ENCODE data around the gene ACTL10.
"Not testable (repeated sequence)": the region's sequence is repeated elsewhere in the genome, so short reads cannot be mapped to it uniquely, and the experiment has no call there.

Gene ACTL10

GRCh38 chr20:33629533-33629932 lies 37.2 kb upstream of the ACTL10 start:
- no peak overlapping the region for H3K9ac ChIP-seq (ENCODE audit: low read depth, low read length, poor library complexity, severe bottlenecking)
- H3F3A ChIP-seq (ENCODE audit: low read depth): no peaks in the 10 kb centered on the region
- no peaks in the 10 kb centered on the region for H3K9me2 ChIP-seq (replicated peaks; ENCODE audit: low read depth, low read length)
- H2AFZ ChIP-seq (ENCODE audit: low read length): no peak overlapping the region
- no peaks in the 10 kb centered on the region for H3K9me3 ChIP-seq (ENCODE audit: insufficient read depth, low read depth, low read length)
- peaks cover 6% of the 10 kb centered on the region for H3K4me1 ChIP-seq (ENCODE audit: insufficient read depth, low read length, poor library complexity, severe bottlenecking)
- TF ChIP-seq, protein P1, sequence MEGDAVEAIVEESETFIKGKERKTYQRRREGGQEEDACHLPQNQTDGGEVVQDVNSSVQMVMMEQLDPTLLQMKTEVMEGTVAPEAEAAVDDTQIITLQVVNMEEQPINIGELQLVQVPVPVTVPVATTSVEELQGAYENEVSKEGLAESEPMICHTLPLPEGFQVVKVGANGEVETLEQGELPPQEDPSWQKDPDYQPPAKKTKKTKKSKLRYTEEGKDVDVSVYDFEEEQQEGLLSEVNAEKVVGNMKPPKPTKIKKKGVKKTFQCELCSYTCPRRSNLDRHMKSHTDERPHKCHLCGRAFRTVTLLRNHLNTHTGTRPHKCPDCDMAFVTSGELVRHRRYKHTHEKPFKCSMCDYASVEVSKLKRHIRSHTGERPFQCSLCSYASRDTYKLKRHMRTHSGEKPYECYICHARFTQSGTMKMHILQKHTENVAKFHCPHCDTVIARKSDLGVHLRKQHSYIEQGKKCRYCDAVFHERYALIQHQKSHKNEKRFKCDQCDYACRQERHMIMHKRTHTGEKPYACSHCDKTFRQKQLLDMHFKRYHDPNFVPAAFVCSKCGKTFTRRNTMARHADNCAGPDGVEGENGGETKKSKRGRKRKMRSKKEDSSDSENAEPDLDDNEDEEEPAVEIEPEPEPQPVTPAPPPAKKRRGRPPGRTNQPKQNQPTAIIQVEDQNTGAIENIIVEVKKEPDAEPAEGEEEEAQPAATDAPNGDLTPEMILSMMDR (conservative IDR thresholded peaks at IDR 0.05; ENCODE audit: low read length): no peak
- TF ChIP-seq EZH2phosphoT487 (IDR thresholded peaks at IDR 0.05; ENCODE audit: borderline replicate concordance): no peak
- H3K36me3 ChIP-seq (ENCODE audit: insufficient read depth, low read length): peaks cover 55% of the 10 kb centered on the region; the same call in 1 of the 2 replicates
- H3K4me3 ChIP-seq (ENCODE audit: low read length, poor library complexity, severe bottlenecking): no peak overlapping the region
- no peak overlapping the region for H3K4me2 ChIP-seq (ENCODE audit: low read depth, low read length, poor library complexity, severe bottlenecking)
- H3K27me3 ChIP-seq (ENCODE audit: insufficient read depth, low read length, poor library complexity, severe bottlenecking): no peaks in the 10 kb centered on the region
- no peaks in the 10 kb centered on the region for H3K79me2 ChIP-seq (ENCODE audit: insufficient read depth, low read length)
- H4K20me1 ChIP-seq (ENCODE audit: insufficient read depth, low read length, poor library complexity, severe bottlenecking): no peaks in the 10 kb centered on the region

DNA sequence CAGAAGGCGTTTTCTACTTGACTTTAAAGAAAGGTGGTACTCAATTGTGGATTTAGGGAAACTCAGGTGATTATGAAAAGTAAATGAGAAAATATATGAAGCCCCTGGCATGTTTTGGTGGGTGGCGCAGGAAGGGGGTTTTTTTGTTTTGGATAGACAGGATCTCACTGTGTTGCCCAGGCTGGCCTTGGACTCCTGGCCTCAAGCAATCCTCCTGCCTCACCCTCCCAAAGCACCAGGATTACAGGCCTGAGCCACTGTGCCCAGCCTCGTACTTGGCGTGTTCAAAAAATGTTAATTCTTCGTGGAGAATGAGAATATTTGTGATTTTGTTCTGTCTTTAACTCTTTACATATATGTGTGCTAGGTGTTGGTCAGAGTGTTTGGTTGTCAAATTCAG lies 36.8 kb upstream of the ACTL10 start:
- no peak for TF ChIP-seq EZH2phosphoT487 (IDR thresholded peaks at IDR 0.05; ENCODE audit: borderline replicate concordance)
- TF ChIP-seq, protein P1 (conservative IDR thresholded peaks at IDR 0.05; ENCODE audit: low read length): no peak
- Histone ChIP-seq H3K36me3 (ENCODE audit: insufficient read depth, low read length) (peaks cover 50% of the 10 kb centered on the region; the same call in 1 of the 2 replicates), H3K9ac (ENCODE audit: low read depth, low read length, poor library complexity, severe bottlenecking) (no peak overlapping the region), H3K4me1 (ENCODE audit: insufficient read depth, low read length, poor library complexity, severe bottlenecking) (peaks cover 6% of the 10 kb centered on the region), H3K9me2 (replicated peaks; ENCODE audit: low read depth, low read length) (no peaks in the 10 kb centered on the region), H3K4me2 (ENCODE audit: low read depth, low read length, poor library complexity, severe bottlenecking) (no peak overlapping the region), H3K27me3 (ENCODE audit: insufficient read depth, low read length, poor library complexity, severe bottlenecking) (no peaks in the 10 kb centered on the region), H4K20me1 (ENCODE audit: insufficient read depth, low read length, poor library complexity, severe bottlenecking) (no peaks in the 10 kb centered on the region), H3K4me3 (ENCODE audit: low read length, poor library complexity, severe bottlenecking) (no peak overlapping the region), H2AFZ (ENCODE audit: low read length) (no peak overlapping the region), H3K9me3 (ENCODE audit: insufficient read depth, low read depth, low read length) (no peaks in the 10 kb centered on the region), H3F3A (ENCODE audit: low read depth) (no peaks in the 10 kb centered on the region), H3K79me2 (ENCODE audit: insufficient read depth, low read length) (no peaks in the 10 kb centered on the region)

DNA sequence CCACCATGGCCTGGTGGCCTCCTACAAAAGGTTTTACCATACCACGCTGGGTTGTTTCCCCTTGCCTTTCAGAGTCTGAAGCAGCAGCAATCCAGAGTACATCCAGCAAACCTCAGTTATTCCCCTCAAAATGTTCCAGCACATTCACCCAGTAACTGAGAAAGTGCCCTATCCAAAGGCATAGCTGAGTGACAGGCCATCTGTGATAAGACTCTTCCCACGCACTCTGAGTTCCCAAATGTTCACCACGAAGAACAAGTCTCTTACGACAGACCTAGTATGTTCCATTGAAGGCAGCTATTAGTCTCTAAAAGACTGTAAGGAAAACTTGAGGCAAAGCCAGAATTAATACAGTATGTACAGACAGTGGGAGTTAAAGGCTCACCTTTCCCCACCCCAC lies 36.2 kb upstream of the ACTL10 start:
- Histone ChIP-seq H3K4me3 (ENCODE audit: low read length, poor library complexity, severe bottlenecking) (no peak overlapping the region), H3K9ac (ENCODE audit: low read depth, low read length, poor library complexity, severe bottlenecking) (no peak overlapping the region), H3K4me1 (ENCODE audit: insufficient read depth, low read length, poor library complexity, severe bottlenecking) (peaks cover 6% of the 10 kb centered on the region), H3F3A (ENCODE audit: low read depth) (no peaks in the 10 kb centered on the region), H3K4me2 (ENCODE audit: low read depth, low read length, poor library complexity, severe bottlenecking) (no peak overlapping the region), H3K9me2 (replicated peaks; ENCODE audit: low read depth, low read length) (no peaks in the 10 kb centered on the region), H3K9me3 (ENCODE audit: insufficient read depth, low read depth, low read length) (no peaks in the 10 kb centered on the region), H4K20me1 (ENCODE audit: insufficient read depth, low read length, poor library complexity, severe bottlenecking) (no peaks in the 10 kb centered on the region), H2AFZ (ENCODE audit: low read length) (no peak overlapping the region), H3K36me3 (ENCODE audit: insufficient read depth, low read length) (peaks cover 47% of the 10 kb centered on the region; the same call in 1 of the 2 replicates), H3K27me3 (ENCODE audit: insufficient read depth, low read length, poor library complexity, severe bottlenecking) (no peaks in the 10 kb centered on the region), H3K79me2 (ENCODE audit: insufficient read depth, low read length) (no peaks in the 10 kb centered on the region)
- no peak for TF ChIP-seq EZH2phosphoT487 (IDR thresholded peaks at IDR 0.05; ENCODE audit: borderline replicate concordance)
- TF ChIP-seq, protein P1 (conservative IDR thresholded peaks at IDR 0.05; ENCODE audit: low read length): no peak

- not testable (repeated sequence) for H3F3A ChIP-seq (ENCODE audit: low read depth); H3K9ac ChIP-seq (ENCODE audit: low read depth, low read length, poor library complexity, severe bottlenecking); H4K20me1 ChIP-seq (ENCODE audit: insufficient read depth, low read length, poor library complexity, severe bottlenecking); H3K9me2 ChIP-seq (replicated peaks; ENCODE audit: low read depth, low read length); H3K4me3 ChIP-seq (ENCODE audit: low read length, poor library complexity, severe bottlenecking); H2AFZ ChIP-seq (ENCODE audit: low read length); H3K4me2 ChIP-seq (ENCODE audit: low read depth, low read length, poor library complexity, severe bottlenecking); H3K79me2 ChIP-seq (ENCODE audit: insufficient read depth, low read length); H3K27me3 ChIP-seq (ENCODE audit: insufficient read depth, low read length, poor library complexity, severe bottlenecking); H3K9me3 ChIP-seq (ENCODE audit: insufficient read depth, low read depth, low read length); H3K4me1 ChIP-seq (ENCODE audit: insufficient read depth, low read length, poor library complexity, severe bottlenecking)
- H3K36me3 ChIP-seq (ENCODE audit: insufficient read depth, low read length): peaks cover 44% of the 10 kb centered on the region; the same call in 1 of the 2 replicates
Observed at GRCh38 chr20:33631910-33632309, 34.8 kb upstream of the ACTL10 start.
